PC-9 (cell line): ENCODE data around the gene ATOSB. TPM values are rescaled to one million over a fixed set of nuclear protein-coding genes. Genes with fewer than 3 reads are reported as not detected.

Source experiments
- BruUV-seq: library from RNA; stranded (reverse); fragments of 400-500 nt; replicated peaks from 2 replicates; lab custom pipeline; 2021; lab: Mats Ljungman, UMichigan
- CTCF ChIA-PET: fragments of 300-600 bp; sonication (Branson Sonifier 250); formaldehyde crosslinking; loops from one replicate; lab custom pipeline; 2022; ENCODE audit warnings: antibody characterized with exemption; lab: Charles Lee
- POLR2A ChIA-PET: fragments of 300-600 bp; sonication (Branson Sonifier 250); formaldehyde crosslinking; loops from one replicate; lab custom pipeline; 2022; ENCODE audit warnings: antibody characterized with exemption; ENCODE audit not compliant: unreplicated experiment; lab: Charles Lee
- DNase-seq, 2 experiments: peaks; one replicate each; pipeline versions ENCODE4 v3.0.0 to v3.0.0-alpha.2; 2015 to 2022; ENCODE audit warnings: mixed read lengths in 1 of 2
- H2AFZ ChIP-seq: fragments of 200-600 bp; sonication (generic); 2 replicates; pipeline ENCODE4 v1.8.1; 2017; ENCODE audit warnings: antibody characterized with exemption
- H3F3A ChIP-seq: fragments of 200-600 bp; sonication (generic); 2 replicates; pipeline ENCODE4 v1.8.1; 2017; ENCODE audit warnings: antibody characterized with exemption, mild to moderate bottlenecking, low read depth; ENCODE audit not compliant: insufficient read depth
- H3K27ac ChIP-seq: fragments of 200-600 bp; sonication (generic); 2 replicates; pipeline ENCODE4 v1.6.1; 2016; ENCODE audit warnings: mixed run types
- H3K27me3 ChIP-seq: fragments of 200-600 bp; sonication (generic); 2 replicates; pipeline ENCODE4 v1.6.1; 2016; ENCODE audit warnings: low read depth, mixed run types; ENCODE audit not compliant: insufficient read depth
- H3K36me3 ChIP-seq: fragments of 200-600 bp; sonication (generic); 2 replicates; pipeline ENCODE4 v1.6.1; 2016; ENCODE audit warnings: low read depth, mixed run types
- H3K4me1 ChIP-seq: fragments of 200-600 bp; sonication (generic); replicated peaks from 2 replicates; pipeline ENCODE4 v1.6.1; 2016; ENCODE audit warnings: mixed run types; ENCODE audit not compliant: insufficient read depth
- H3K4me2 ChIP-seq: fragments of 200-600 bp; sonication (generic); 2 replicates; pipeline ENCODE4 v1.6.1; 2017; ENCODE audit warnings: mixed run types
- H3K4me3 ChIP-seq: fragments of 200-600 bp; sonication (generic); 2 replicates; pipeline ENCODE4 v1.6.1; 2016; ENCODE audit warnings: mixed run types
- H3K79me2 ChIP-seq: fragments of 200-600 bp; sonication (generic); 2 replicates; pipeline ENCODE4 v1.6.1; 2017; ENCODE audit warnings: low read depth, mixed run types
- H3K9me2 ChIP-seq: fragments of 200-600 bp; sonication (generic); 2 replicates; pipeline ENCODE4 v1.8.1; 2017; ENCODE audit warnings: mild to moderate bottlenecking; ENCODE audit not compliant: insufficient read depth
- H3K9me3 ChIP-seq: fragments of 200-600 bp; sonication (generic); 2 replicates; pipeline ENCODE4 v1.8.1; 2016; ENCODE audit warnings: low read depth; ENCODE audit not compliant: insufficient read depth
- H4K20me1 ChIP-seq: fragments of 200-600 bp; sonication (generic); 2 replicates; pipeline ENCODE4 v1.8.1; 2017; ENCODE audit not compliant: insufficient read depth
- EZH2 ChIP-seq: fragments of 200-600 bp; sonication (generic); IDR thresholded peaks from 2 replicates; pipeline ENCODE4 v1.8.0; 2017; ENCODE audit warnings: antibody characterized with exemption, low read depth
- intact Hi-C: fragments of 100-400 bp; cut with micrococcal nuclease; formaldehyde crosslinking; loops from one replicate; pipeline ENCODE4 v1.10.0; 2022; ENCODE audit not compliant: unreplicated experiment
- total RNA-seq: library from RNA; stranded (reverse); gene quantifications from 2 replicates; pipeline ENCODE4 v1.2.3, GENCODE V29; 2021
- TF ChIP-seq, protein P1 (sequence below): fragments of 200-600 bp; sonication (generic); conservative IDR thresholded peaks from 2 replicates; pipeline ENCODE4 v1.6.1; 2017; ENCODE audit warnings: mixed run types, antibody characterized with exemption, mild to moderate bottlenecking, moderate library complexity

ATOSB gene
- total RNA-seq, 1 experiment from 2014 or later = 10.5 TPM

DNA sequence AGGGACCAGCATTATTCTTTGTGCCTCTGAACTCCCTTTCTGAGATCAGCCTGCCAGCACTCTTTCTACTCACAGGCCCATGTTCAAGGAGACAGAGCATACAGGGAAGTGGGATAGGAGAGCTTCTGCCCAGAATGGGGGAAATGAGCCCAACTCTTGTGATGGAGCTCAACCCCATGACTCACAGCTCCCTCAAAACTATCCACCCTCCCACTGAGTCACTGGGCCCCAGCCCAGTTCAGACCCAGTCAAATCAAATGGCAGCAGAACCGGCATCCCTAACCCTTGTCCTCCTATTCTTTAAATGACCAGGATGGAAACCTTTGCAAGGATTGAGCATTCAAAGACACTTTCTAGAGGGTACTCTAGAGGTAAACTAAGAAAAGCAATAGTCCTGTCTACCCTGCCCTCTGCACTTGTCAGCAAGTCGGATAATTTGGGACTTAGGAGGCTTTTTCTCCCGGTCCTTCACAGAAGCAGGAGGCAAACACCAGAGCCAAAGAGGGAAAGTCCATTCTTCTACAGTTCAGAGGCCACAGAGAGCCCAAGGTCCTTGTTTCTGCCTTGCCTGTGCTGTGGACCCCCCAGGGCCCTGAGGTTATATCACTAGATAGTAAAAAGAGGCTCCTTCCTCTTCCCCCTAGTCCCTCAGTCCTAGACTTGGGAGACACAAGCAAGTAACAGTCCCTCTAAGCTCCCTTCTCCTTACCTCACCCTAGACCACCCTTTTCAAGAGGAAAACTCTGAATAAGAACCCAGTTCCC, 3.2 kb downstream of the ATOSB start:
- no peaks in the 10 kb centered on the region for H3K36me3 ChIP-seq
- H3K4me3 ChIP-seq = no peak overlapping the region
- POLR2A ChIA-PET = interaction anchor here (0.6 kb wide), 1 partner anchor 1675 kb away, joined by 4 read pairs; no protein-coding TSS in a partner anchor

DNA sequence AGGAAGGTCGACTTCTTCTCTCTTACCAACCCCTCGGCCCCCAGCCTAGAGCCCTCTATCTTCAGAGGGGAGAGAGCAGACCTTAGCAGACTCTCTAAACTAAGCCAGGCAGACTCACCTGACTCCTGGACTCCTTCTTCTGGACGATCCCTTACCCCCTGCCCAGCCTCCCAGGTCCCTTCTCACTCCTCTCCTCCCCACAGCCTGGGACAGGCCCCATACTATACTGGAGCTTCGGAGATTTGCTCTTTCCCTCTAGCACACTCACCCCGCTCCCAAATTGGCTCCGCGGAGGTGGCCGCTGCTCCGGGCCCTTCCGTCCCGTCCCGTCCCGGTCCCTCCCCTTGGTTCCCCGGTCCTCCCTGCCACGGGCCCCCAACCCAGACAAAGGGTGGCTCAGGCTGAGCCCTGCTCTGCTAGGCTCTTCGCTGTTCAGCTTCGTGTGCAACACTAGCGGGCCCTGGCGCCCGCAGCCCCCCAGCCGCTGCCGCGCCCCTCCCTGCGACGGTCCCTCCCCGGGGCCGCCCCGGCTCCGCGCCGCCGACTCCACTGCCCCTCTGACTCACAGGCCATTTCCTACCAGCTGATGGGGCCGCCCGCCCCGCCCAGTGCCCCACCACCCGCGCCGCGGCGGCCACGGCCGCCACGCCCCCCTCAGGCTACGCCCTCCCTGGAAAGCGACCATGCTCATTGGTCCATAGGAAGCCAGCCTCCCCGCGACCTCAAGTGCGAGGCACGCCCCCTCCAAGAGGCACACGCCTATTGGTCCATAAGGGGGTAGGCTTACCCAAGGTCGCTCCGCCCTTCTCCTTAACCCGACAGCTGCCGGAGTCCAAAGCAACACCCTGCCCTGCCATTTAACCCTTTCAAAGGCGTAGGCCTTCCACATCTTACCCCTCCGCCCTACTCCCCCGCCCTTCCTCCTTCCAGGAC, 4.4 kb downstream of the ATOSB start:
- POLR2A ChIA-PET = interaction anchor here (0.6 kb wide), 1 partner anchor 1674 kb away, joined by 4 read pairs; no protein-coding TSS in a partner anchor
- peaks cover 3% of the 10 kb centered on the region; the same call in 1 of the 2 replicates for H3F3A ChIP-seq
- intact Hi-C loops = loop anchor here (5.0 to 10.0 kb wide), 2 partner anchors 444 to 494 kb away; partner anchors contain the start of gene TESK1
- H3K27ac ChIP-seq = no peak overlapping the region
- no peaks in the 10 kb centered on the region for H3K36me3 ChIP-seq
- peak overlapping the region; percentile 86 for H2AFZ ChIP-seq
- peak overlapping the region; percentile 81 for H3K4me3 ChIP-seq
- peak overlapping the region; percentile 86 for H3K4me2 ChIP-seq
- no peaks in the 10 kb centered on the region for H3K27me3 ChIP-seq
- no peaks in the 10 kb centered on the region for H3K9me3 ChIP-seq
- H3K4me1 ChIP-seq = peaks cover 33% of the 10 kb centered on the region
- peak; percentile 85 to 88 for DNase-seq
- H4K20me1 ChIP-seq = no peaks in the 10 kb centered on the region
- BruUV-seq = no TSS peak
- 0 out of 2 replicates have a peak, but pooled peaks cover 4% of the 10 kb centered on the region for H3K79me2 ChIP-seq
- no peak for TF ChIP-seq EZH2
- TF ChIP-seq, protein P1, sequence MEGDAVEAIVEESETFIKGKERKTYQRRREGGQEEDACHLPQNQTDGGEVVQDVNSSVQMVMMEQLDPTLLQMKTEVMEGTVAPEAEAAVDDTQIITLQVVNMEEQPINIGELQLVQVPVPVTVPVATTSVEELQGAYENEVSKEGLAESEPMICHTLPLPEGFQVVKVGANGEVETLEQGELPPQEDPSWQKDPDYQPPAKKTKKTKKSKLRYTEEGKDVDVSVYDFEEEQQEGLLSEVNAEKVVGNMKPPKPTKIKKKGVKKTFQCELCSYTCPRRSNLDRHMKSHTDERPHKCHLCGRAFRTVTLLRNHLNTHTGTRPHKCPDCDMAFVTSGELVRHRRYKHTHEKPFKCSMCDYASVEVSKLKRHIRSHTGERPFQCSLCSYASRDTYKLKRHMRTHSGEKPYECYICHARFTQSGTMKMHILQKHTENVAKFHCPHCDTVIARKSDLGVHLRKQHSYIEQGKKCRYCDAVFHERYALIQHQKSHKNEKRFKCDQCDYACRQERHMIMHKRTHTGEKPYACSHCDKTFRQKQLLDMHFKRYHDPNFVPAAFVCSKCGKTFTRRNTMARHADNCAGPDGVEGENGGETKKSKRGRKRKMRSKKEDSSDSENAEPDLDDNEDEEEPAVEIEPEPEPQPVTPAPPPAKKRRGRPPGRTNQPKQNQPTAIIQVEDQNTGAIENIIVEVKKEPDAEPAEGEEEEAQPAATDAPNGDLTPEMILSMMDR = no peak
- CTCF ChIA-PET = no interaction called here
- H3K9me2 ChIP-seq = no peaks in the 10 kb centered on the region

More for the DNA sequence above, 3.2 kb downstream of the ATOSB start:
- no peak overlapping the region for H3K27ac ChIP-seq
- H2AFZ ChIP-seq = no peak overlapping the region
- no peaks in the 10 kb centered on the region for H3K27me3 ChIP-seq
- H3K4me1 ChIP-seq = peaks cover 33% of the 10 kb centered on the region
- intact Hi-C loops = loop anchor here (5.0 to 10.0 kb wide), 2 partner anchors 445 to 492 kb away; partner anchors contain the start of gene TESK1
- no peaks in the 10 kb centered on the region for H4K20me1 ChIP-seq
- TF ChIP-seq, protein P1 = no peak
- no peak for TF ChIP-seq EZH2
- CTCF ChIA-PET = no interaction called here
- H3K4me2 ChIP-seq = peak overlapping the region; percentile 77
- no peak for DNase-seq
- H3K9me3 ChIP-seq = no peaks in the 10 kb centered on the region
- H3K9me2 ChIP-seq = no peaks in the 10 kb centered on the region
- H3K79me2 ChIP-seq = 0 out of 2 replicates have a peak, but pooled peaks cover 4% of the 10 kb centered on the region
- H3F3A ChIP-seq = peaks cover 8% of the 10 kb centered on the region; the same call in 1 of the 2 replicates
- BruUV-seq = no TSS peak

DNA sequence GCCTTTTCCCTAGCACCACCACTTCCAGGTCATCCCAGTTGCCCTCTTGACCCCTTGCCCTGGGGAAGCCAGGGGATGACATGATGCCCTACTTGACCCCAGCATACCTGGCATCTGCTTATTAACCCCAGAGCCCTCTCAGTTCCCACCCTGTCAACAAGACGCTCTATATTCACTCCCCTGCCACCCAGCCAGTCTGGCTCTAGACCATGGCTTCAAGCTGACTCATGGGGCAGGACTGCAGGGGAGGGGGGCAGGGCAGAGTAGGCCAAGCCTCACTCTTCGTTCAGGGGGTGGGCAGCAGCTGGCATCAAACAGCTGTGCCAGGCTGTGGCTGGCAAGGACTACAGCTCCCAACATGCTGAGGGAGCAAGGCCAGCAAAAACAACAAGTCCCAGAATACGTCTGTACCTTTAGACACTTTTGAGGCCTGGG, 5.3 kb downstream of the ATOSB start:
- DNase-seq = no peak
- Histone ChIP-seq H3K79me2 (0 out of 2 replicates have a peak, but pooled peaks cover 4% of the 10 kb centered on the region), H3K36me3 (no peaks in the 10 kb centered on the region), H3K9me3 (no peaks in the 10 kb centered on the region), H3F3A (peaks cover 3% of the 10 kb centered on the region; the same call in 1 of the 2 replicates), H3K4me2 (peak overlapping the region; percentile 86), H3K27ac (no peak overlapping the region), H3K27me3 (no peaks in the 10 kb centered on the region), H2AFZ (no peak overlapping the region), H3K9me2 (no peaks in the 10 kb centered on the region), H3K4me1 (peaks cover 33% of the 10 kb centered on the region), H3K4me3 (peak overlapping the region; percentile 81; the same call in 1 of the 2 replicates), H4K20me1 (no peaks in the 10 kb centered on the region)
- TSS peak; percentile 25 for BruUV-seq
- POLR2A ChIA-PET = no interaction called here
- CTCF ChIA-PET = interaction anchor here (0.7 kb wide), 1 partner anchor 9 kb away, joined by 3 read pairs; no protein-coding TSS in a partner anchor
- TF ChIP-seq, protein P1 = no peak
- TF ChIP-seq EZH2 = no peak
- intact Hi-C loops = loop anchor here (5.0 to 10.0 kb wide), 2 partner anchors 443 to 494 kb away; partner anchors contain the start of gene TESK1
